Kidney (tissue), 14 donors: ENCODE measurements around the gene A1BG. TPM values are rescaled to one million over a fixed set of nuclear protein-coding genes. Genes with fewer than 3 reads are reported as not detected.
A peak's percentile ranks its signal among the peaks of the same experiment; 100 is the strongest.

Experiments
- DNase-seq, 5 donors: peaks; one replicate each; pipeline ENCODE4 v3.0.0-alpha.2; 2013 to 2020
- FAIRE-seq: peaks from 2 replicates; lab custom pipeline; 2012; peaks lifted over from hg19 to GRCh38; lab: Jason Lieb, UNC
- H3K27ac ChIP-seq, 2 donors: one replicate each; pipeline ENCODE4 v1.7.0; 2013; ENCODE audit warnings: low read depth in 2 of 2, low read length in 2 of 2, inconsistent platforms in 1 of 2
- H3K27me3 ChIP-seq: one replicate; pipeline ENCODE4 v1.7.1; 2013; ENCODE audit warnings: low read length, inconsistent platforms; ENCODE audit not compliant: control insufficient read depth, insufficient read depth
- H3K36me3 ChIP-seq, 3 donors: one replicate each; pipeline versions ENCODE4 v1.7.0 to v1.7.1; 2013; ENCODE audit warnings: low read length in 3 of 3, control low read depth in 1 of 3, inconsistent platforms in 1 of 3; ENCODE audit not compliant: insufficient read depth in 3 of 3, control insufficient read depth in 2 of 3
- H3K4me1 ChIP-seq, 3 donors: one replicate each; pipeline versions ENCODE4 v1.7.0 to v1.7.1; 2013; ENCODE audit warnings: low read length in 3 of 3, inconsistent platforms in 1 of 3, low read depth in 1 of 3; ENCODE audit not compliant: control insufficient read depth in 2 of 3, insufficient read depth in 2 of 3
- H3K4me3 ChIP-seq, 3 donors: one replicate each; pipeline versions ENCODE4 v1.7.0 to v1.8.1; 2013; ENCODE audit warnings: low read length in 3 of 3, control low read depth in 1 of 3, inconsistent platforms in 1 of 3
- H3K9ac ChIP-seq, 3 donors: one replicate each; pipeline versions ENCODE4 v1.7.0 to v1.7.1; 2013; ENCODE audit warnings: low read length in 3 of 3, control low read depth in 1 of 3, inconsistent platforms in 1 of 3
- H3K9me3 ChIP-seq, 3 donors: one replicate each; pipeline versions ENCODE4 v1.7.0 to v1.7.1; 2013; ENCODE audit warnings: low read length in 3 of 3, control low read depth in 1 of 3, inconsistent platforms in 1 of 3; ENCODE audit not compliant: control insufficient read depth in 2 of 3, insufficient read depth in 1 of 3
- CTCF ChIP-seq: IDR thresholded peaks from 3 replicates; pipeline ENCODE4 v1.5.1; 2012; ENCODE audit warnings: mild to moderate bottlenecking, moderate library complexity, borderline replicate concordance; ENCODE audit not compliant: insufficient read depth; ENCODE audit errors: extremely low read depth
- intact Hi-C: fragments of 100-400 bp; cut with DNase I; formaldehyde crosslinking; loops from one replicate; pipeline ENCODE4 v1.11.1; 2022
- polyA plus RNA-seq: library from polyadenylated mRNA; stranded (reverse); fragments of 350-450 nt; fragmentation: Illumina TruSeq; extraction: RNeasy Lipid Tissue Mini Kit (QIAGEN cat#74804); gene quantifications from one replicate; pipeline ENCODE4 v1.2.3, GENCODE V29; 2014; ENCODE audit warnings: low read depth, low replicate concordance; ENCODE audit not compliant: insufficient read depth
- total RNA-seq: library from RNA; stranded (reverse); fragmentation: NEBNext Ultra II Directional; extraction: Animal tissue kit (Norgen Biotek cat#: 25700); gene quantifications from one replicate; pipeline ENCODE4 v1.2.1, GENCODE V29; 2021
- donor health status: control.
- donor health status: control.
- donor health status: control.
- donor health status: control.
- donor health status: control.
- donor health status: DM: yes; HTN: yes; CAD: no.
- donor health status: Normal renal cell carcinoma (clear cell type).

The A1BG gene
- total and polyA plus RNA-seq, 2 donors from 2014 or later, result 10.9 to 19.0 TPM

GRCh38 chr19:58319241-58319640 is 34.1 kb downstream of the A1BG start:
- intact Hi-C loops, result no loop called here
- no peak overlapping the region for H3K9ac ChIP-seq
- H3K36me3 ChIP-seq, result peaks cover 3 to 11% (median 8%) of the 10 kb centered on the region in 3 donors
- TF ChIP-seq CTCF, result no peak
- H3K27ac ChIP-seq, result no peak overlapping the region
- H3K9me3 ChIP-seq, result no peaks in the 10 kb centered on the region
- H3K4me1 ChIP-seq, result no peaks in the 10 kb centered on the region
- no peaks in the 10 kb centered on the region for H3K27me3 ChIP-seq
- H3K4me3 ChIP-seq, result no peak overlapping the region
- no peak for DNase-seq
- no peak for FAIRE-seq

GRCh38 chr19:58318297-58318696 is 35.0 kb downstream of the A1BG start:
- Histone ChIP-seq H3K27me3 (no peaks in the 10 kb centered on the region), H3K27ac (no peak overlapping the region), H3K9me3 (no peaks in the 10 kb centered on the region), H3K4me1 (no peaks in the 10 kb centered on the region), H3K36me3 (peaks cover 7 to 19% (median 8%) of the 10 kb centered on the region in 3 donors), H3K4me3 (no peak overlapping the region), H3K9ac (no peak overlapping the region)
- no peak for DNase-seq
- TF ChIP-seq CTCF, result no peak
- intact Hi-C loops, result no loop called here
- no peak for FAIRE-seq

- Histone ChIP-seq H3K36me3 (peaks cover 10 to 23% (median 12%) of the 10 kb centered on the region in 3 donors), H3K4me3 (no peak overlapping the region), H3K9ac (no peak overlapping the region), H3K9me3 (no peaks in the 10 kb centered on the region), H3K27ac (no peak overlapping the region), H3K4me1 (no peaks in the 10 kb centered on the region), H3K27me3 (no peaks in the 10 kb centered on the region)
- FAIRE-seq (no peak), DNase-seq (peak in 3 of 5 donors; percentile 31 to 69 (median 66))
- intact Hi-C loops, result no loop called here
- TF ChIP-seq CTCF, result no peak
Measured at GRCh38 chr19:58317476-58318072, 35.7 kb downstream of the A1BG start.

- no peaks in the 10 kb centered on the region for H3K4me1 ChIP-seq
- FAIRE-seq (no peak), DNase-seq (no peak)
- peaks cover 13 to 32% (median 21%) of the 10 kb centered on the region in 3 donors for H3K36me3 ChIP-seq
- intact Hi-C loops, result no loop called here
- no peak overlapping the region for H3K27ac ChIP-seq
- H3K27me3 ChIP-seq, result no peaks in the 10 kb centered on the region
- TF ChIP-seq CTCF, result no peak
- no peaks in the 10 kb centered on the region for H3K9me3 ChIP-seq
- H3K9ac ChIP-seq, result no peak overlapping the region
- H3K4me3 ChIP-seq, result no peak overlapping the region
Measured at GRCh38 chr19:58315580-58315979, 37.7 kb downstream of the A1BG start.
